SK-N-SH treated with all-trans-retinoic acid at 6 μM for 48 hours (cell line): ENCODE results near the gene EMX1.
A peak's percentile ranks its signal among the peaks of the same experiment; 100 is the strongest.

ENCODE experiments used
- ATAC-seq: fragments of 200-7000 bp; cut with Tn5 transposase; 3 replicates; pipeline ENCODE4 v1.9.1; 2020; ENCODE audit warnings: mild to moderate bottlenecking, moderate library complexity
- ARNTL ChIP-seq: fragments of 450-650 bp; formaldehyde crosslinking; IDR thresholded peaks from 2 replicates; pipeline ENCODE4 v1.5.0; 2020; ENCODE audit warnings: low read depth, mild to moderate bottlenecking, moderate library complexity, borderline replicate concordance
- BACH2 ChIP-seq: fragments of 250-450 bp; sonication (Bioruptor Pico); IDR thresholded peaks from 2 replicates; pipeline ENCODE4 v1.9.0; 2021; ENCODE audit warnings: mild to moderate bottlenecking, borderline replicate concordance
- CSDC2 ChIP-seq: fragments of 250-450 bp; sonication (Bioruptor Pico); IDR thresholded peaks from 2 replicates; pipeline ENCODE4 v1.5.0; 2020; ENCODE audit warnings: mild to moderate bottlenecking, moderate library complexity
- ESRRG ChIP-seq: fragments of 250-450 bp; sonication (Bioruptor Pico); IDR thresholded peaks from 2 replicates; pipeline ENCODE4 v1.6.1; 2021; ENCODE audit warnings: mild to moderate bottlenecking
- GLIS3 ChIP-seq: fragments of 250-450 bp; sonication (Bioruptor Pico); IDR thresholded peaks from 2 replicates; pipeline ENCODE4 v1.5.0; 2020; ENCODE audit warnings: mild to moderate bottlenecking, moderate library complexity
- ISL1 ChIP-seq: fragments of 250-450 bp; sonication (Bioruptor Pico); IDR thresholded peaks from 2 replicates; pipeline ENCODE4 v2.1.2; 2022; ENCODE audit warnings: mild to moderate bottlenecking, moderate library complexity
- OSR1 ChIP-seq: fragments of 250-450 bp; sonication (Bioruptor Pico); IDR thresholded peaks from 2 replicates; pipeline ENCODE4 v1.8.0; 2022; ENCODE audit warnings: moderate library complexity, mild to moderate bottlenecking, inconsistent platforms
- RARB ChIP-seq: fragments of 250-450 bp; sonication (Bioruptor Pico); IDR thresholded peaks from 2 replicates; pipeline ENCODE4 v1.8.0; 2021; ENCODE audit warnings: mild to moderate bottlenecking, moderate library complexity
- SNAI2 ChIP-seq: fragments of 250-450 bp; sonication (Bioruptor Pico); IDR thresholded peaks from 2 replicates; pipeline ENCODE4 v1.5.0; 2020; ENCODE audit warnings: mild to moderate bottlenecking, moderate library complexity
- TCF4 ChIP-seq: fragments of 250-450 bp; sonication (Bioruptor Pico); IDR thresholded peaks from 2 replicates; pipeline ENCODE4 v1.8.0; 2021; ENCODE audit warnings: mild to moderate bottlenecking, moderate library complexity, borderline replicate concordance
- TOX ChIP-seq: fragments of 250-450 bp; sonication (Bioruptor Pico); IDR thresholded peaks from 2 replicates; pipeline ENCODE4 v1.8.0; 2021; ENCODE audit warnings: mild to moderate bottlenecking, moderate library complexity, borderline replicate concordance
- ZC3H10 ChIP-seq: fragments of 250-450 bp; sonication (Bioruptor Pico); IDR thresholded peaks from 2 replicates; pipeline ENCODE4 v1.5.1; 2021; ENCODE audit warnings: mild to moderate bottlenecking, moderate library complexity
- ZFP3 ChIP-seq: fragments of 250-450 bp; sonication (Bioruptor Pico); IDR thresholded peaks from 2 replicates; pipeline ENCODE4 v1.5.0; 2020; ENCODE audit warnings: mild to moderate bottlenecking, moderate library complexity
- ZFP30 ChIP-seq: fragments of 450-650 bp; formaldehyde crosslinking; IDR thresholded peaks from 2 replicates; pipeline ENCODE4 v1.5.0; 2022; ENCODE audit warnings: mild to moderate bottlenecking, moderate library complexity
- ZNF565 ChIP-seq: fragments of 450-650 bp; formaldehyde crosslinking; conservative IDR thresholded peaks from 2 replicates; pipeline ENCODE4 v1.5.0; 2020; ENCODE audit warnings: low read depth, mild to moderate bottlenecking, moderate library complexity
- ZNF70 ChIP-seq: fragments of 450-650 bp; formaldehyde crosslinking; IDR thresholded peaks from 2 replicates; pipeline ENCODE4 v1.5.0; 2020; ENCODE audit warnings: mild to moderate bottlenecking, moderate library complexity
- TF ChIP-seq, protein P1 (sequence below): fragments of 250-450 bp; sonication (Bioruptor Pico); IDR thresholded peaks from 2 replicates; pipeline ENCODE4 v1.8.0; 2021; ENCODE audit warnings: low read depth, mild to moderate bottlenecking, moderate library complexity, borderline replicate concordance
- TF ChIP-seq, protein P2 (sequence below): fragments of 250-450 bp; sonication (Bioruptor Pico); IDR thresholded peaks from 2 replicates; pipeline ENCODE4 v1.5.1; 2020; ENCODE audit warnings: low read depth, mild to moderate bottlenecking, moderate library complexity
- TF ChIP-seq, protein P3 (sequence below): fragments of 250-450 bp; sonication (Bioruptor Pico); IDR thresholded peaks from 2 replicates; pipeline ENCODE4 v1.5.0; 2020; ENCODE audit warnings: mild to moderate bottlenecking, moderate library complexity
- TF ChIP-seq, protein P4 (sequence below): fragments of 250-450 bp; sonication (Bioruptor Pico); IDR thresholded peaks from 2 replicates; pipeline ENCODE4 v1.5.1; 2021; ENCODE audit warnings: mild to moderate bottlenecking, moderate library complexity

EMX1 gene

DNA sequence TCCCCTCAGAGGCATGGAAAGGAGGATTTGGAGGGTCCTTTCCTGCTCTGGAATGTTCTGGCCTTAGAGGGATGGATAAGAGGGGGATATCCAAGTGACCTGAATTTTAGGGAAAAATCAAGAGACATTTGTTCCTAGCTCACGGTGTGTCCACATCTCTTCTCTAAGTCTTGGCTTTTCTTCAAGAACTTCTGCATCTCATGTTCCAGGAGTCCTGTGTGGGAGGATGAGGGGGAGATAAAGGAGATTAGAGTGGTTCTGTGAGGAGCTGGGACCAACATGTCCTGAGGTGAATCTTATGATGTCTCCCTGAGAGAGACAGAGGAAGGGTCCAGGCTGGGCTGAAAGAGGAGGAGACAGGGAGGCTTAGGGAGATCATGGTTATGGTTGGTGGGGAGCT, 11.7 kb downstream of the EMX1 start (continued):
- TF ChIP-seq, protein P1, sequence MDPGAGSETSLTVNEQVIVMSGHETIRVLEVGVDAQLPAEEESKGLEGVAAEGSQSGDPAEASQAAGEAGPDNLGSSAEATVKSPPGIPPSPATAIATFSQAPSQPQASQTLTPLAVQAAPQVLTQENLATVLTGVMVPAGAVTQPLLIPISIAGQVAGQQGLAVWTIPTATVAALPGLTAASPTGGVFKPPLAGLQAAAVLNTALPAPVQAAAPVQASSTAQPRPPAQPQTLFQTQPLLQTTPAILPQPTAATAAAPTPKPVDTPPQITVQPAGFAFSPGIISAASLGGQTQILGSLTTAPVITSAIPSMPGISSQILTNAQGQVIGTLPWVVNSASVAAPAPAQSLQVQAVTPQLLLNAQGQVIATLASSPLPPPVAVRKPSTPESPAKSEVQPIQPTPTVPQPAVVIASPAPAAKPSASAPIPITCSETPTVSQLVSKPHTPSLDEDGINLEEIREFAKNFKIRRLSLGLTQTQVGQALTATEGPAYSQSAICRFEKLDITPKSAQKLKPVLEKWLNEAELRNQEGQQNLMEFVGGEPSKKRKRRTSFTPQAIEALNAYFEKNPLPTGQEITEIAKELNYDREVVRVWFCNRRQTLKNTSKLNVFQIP (CRISPR knock-in tag) = no peak
- TF ChIP-seq GLIS3 (CRISPR knock-in tag) (no peak), ESRRG (no peak)
- TF ChIP-seq, protein P2, sequence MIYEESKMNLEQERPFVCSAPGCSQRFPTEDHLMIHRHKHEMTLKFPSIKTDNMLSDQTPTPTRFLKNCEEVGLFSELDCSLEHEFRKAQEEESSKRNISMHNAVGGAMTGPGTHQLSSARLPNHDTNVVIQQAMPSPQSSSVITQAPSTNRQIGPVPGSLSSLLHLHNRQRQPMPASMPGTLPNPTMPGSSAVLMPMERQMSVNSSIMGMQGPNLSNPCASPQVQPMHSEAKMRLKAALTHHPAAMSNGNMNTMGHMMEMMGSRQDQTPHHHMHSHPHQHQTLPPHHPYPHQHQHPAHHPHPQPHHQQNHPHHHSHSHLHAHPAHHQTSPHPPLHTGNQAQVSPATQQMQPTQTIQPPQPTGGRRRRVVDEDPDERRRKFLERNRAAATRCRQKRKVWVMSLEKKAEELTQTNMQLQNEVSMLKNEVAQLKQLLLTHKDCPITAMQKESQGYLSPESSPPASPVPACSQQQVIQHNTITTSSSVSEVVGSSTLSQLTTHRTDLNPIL (CRISPR knock-in tag) = no peak

DNA sequence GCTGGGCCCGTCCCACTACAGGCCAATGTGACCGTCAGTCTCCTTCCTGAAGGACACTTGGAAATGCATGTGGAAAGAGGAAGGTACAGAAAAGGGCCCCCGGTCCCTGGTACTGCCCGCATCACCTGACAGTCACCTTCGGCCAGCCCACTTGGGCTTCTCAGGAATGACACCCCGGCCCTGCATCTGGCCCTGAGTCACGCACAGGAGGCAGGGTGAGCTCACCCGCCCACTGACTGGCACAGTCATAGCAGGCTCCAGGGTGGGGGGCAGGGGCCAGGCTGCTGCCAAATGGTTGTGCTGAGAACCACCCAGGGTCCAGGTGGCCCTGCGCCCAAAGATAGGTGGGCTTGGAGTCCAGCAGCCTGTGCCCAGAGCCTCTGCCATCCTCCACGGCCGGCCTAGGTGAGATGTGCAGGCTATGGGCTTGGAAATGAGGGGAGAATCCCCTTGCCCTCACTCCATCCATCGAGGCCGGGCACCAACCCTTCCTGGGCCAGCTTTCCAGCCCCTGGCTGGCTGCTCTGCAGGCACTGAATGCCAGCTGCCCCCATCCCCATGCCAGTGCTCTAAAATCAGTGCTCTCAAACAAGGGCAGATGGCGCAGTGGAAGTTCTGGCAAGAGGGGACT, 14.1 kb downstream of the EMX1 start:
- TF ChIP-seq ZNF565 (no peak), CSDC2 (CRISPR knock-in tag) (no peak), RARB (CRISPR knock-in tag) (no peak), ISL1 (no peak), SNAI2 (CRISPR knock-in tag) (no peak), ARNTL (CRISPR knock-in tag) (no peak), ZNF70 (no peak), GLIS3 (CRISPR knock-in tag) (no peak), TOX (CRISPR knock-in tag) (no peak), ESRRG (no peak), TCF4 (CRISPR knock-in tag) (no peak)
- TF ChIP-seq, protein P2 (CRISPR knock-in tag) = no peak
- TF ChIP-seq, protein P3, sequence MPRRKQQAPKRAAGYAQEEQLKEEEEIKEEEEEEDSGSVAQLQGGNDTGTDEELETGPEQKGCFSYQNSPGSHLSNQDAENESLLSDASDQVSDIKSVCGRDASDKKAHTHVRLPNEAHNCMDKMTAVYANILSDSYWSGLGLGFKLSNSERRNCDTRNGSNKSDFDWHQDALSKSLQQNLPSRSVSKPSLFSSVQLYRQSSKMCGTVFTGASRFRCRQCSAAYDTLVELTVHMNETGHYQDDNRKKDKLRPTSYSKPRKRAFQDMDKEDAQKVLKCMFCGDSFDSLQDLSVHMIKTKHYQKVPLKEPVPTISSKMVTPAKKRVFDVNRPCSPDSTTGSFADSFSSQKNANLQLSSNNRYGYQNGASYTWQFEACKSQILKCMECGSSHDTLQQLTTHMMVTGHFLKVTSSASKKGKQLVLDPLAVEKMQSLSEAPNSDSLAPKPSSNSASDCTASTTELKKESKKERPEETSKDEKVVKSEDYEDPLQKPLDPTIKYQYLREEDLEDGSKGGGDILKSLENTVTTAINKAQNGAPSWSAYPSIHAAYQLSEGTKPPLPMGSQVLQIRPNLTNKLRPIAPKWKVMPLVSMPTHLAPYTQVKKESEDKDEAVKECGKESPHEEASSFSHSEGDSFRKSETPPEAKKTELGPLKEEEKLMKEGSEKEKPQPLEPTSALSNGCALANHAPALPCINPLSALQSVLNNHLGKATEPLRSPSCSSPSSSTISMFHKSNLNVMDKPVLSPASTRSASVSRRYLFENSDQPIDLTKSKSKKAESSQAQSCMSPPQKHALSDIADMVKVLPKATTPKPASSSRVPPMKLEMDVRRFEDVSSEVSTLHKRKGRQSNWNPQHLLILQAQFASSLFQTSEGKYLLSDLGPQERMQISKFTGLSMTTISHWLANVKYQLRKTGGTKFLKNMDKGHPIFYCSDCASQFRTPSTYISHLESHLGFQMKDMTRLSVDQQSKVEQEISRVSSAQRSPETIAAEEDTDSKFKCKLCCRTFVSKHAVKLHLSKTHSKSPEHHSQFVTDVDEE (CRISPR knock-in tag) = no peak
- ATAC-seq = peak; percentile 46

DNA sequence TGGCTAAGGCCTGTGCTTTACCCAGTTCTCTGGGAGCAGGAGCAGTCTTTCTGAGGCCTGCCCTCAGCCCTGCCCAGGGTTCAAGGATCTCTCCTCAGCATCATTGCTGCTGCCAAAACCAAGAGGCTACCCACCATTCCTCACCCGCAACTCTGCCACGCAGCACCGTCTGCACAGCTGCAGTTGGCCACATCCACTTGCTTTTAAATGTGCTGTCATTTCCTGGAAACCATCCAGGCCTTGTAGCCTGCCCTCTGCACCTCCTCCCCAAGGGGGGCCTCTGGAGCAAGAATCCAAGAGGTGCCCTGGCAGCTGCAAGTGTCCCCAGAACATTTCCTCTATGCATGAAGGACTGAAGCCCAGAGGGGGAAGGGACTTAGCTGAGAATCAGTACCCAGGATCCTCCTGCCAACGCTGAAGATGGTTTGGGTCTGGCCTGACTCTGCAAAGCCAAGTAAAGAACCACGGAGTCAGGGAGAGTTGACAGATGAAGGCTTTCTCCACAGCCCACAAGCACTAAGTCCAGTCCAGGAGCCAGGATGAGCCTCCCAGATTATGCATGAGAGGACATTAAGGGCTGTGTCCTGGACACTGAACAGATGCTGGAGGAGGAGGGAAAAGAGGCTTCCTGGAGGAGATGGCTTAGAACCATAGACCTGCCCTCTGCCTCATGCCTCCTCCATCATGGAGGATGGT, 14.9 kb downstream of the EMX1 start:
- TF ChIP-seq ISL1 (no peak), ZFP3 (CRISPR knock-in tag) (no peak), SNAI2 (CRISPR knock-in tag) (no peak), GLIS3 (CRISPR knock-in tag) (no peak), ZNF565 (no peak), ZNF70 (no peak), ARNTL (CRISPR knock-in tag) (no peak), TOX (CRISPR knock-in tag) (no peak), ZC3H10 (CRISPR knock-in tag) (no peak), ZFP30 (CRISPR knock-in tag) (no peak), ESRRG (no peak), BACH2 (CRISPR knock-in tag) (no peak), OSR1 (CRISPR knock-in tag) (no peak), TCF4 (CRISPR knock-in tag) (no peak), CSDC2 (CRISPR knock-in tag) (no peak), RARB (CRISPR knock-in tag) (no peak)
- TF ChIP-seq, protein P1 (CRISPR knock-in tag) = no peak
- TF ChIP-seq, protein P3 (CRISPR knock-in tag) = no peak
- TF ChIP-seq, protein P4, sequence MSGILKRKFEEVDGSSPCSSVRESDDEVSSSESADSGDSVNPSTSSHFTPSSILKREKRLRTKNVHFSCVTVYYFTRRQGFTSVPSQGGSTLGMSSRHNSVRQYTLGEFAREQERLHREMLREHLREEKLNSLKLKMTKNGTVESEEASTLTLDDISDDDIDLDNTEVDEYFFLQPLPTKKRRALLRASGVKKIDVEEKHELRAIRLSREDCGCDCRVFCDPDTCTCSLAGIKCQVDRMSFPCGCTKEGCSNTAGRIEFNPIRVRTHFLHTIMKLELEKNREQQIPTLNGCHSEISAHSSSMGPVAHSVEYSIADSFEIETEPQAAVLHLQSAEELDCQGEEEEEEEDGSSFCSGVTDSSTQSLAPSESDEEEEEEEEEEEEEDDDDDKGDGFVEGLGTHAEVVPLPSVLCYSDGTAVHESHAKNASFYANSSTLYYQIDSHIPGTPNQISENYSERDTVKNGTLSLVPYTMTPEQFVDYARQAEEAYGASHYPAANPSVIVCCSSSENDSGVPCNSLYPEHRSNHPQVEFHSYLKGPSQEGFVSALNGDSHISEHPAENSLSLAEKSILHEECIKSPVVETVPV (CRISPR knock-in tag) = no peak
- TF ChIP-seq, protein P2 (CRISPR knock-in tag) = no peak
- peak; percentile 24; the same call in 1 of the 3 replicates for ATAC-seq
